ENCODE measurements around the gene RPL36A.
A peak's percentile ranks its signal among the peaks of the same experiment; 100 is the strongest.

The RPL36A gene

GRCh38 chrX:101442085-101442484 lies 51.3 kb downstream of the RPL36A start:
- DNase-seq (ENCODE audit: low read depth) = peak; percentile 78
